GM23248 (cell line): ENCODE data around the gene ARL17B.
"Not testable (repeated sequence)": the region's sequence is repeated elsewhere in the genome, so short reads cannot be mapped to it uniquely, and the experiment has no call there.

Experiments
- EZH2 ChIP-seq: fragments of 200-600 bp; sonication (generic); IDR thresholded peaks from 2 replicates; pipeline ENCODE4 v1.6.1; 2018; ENCODE audit warnings: antibody characterized with exemption, mild to moderate bottlenecking; ENCODE audit not compliant: insufficient read depth, poor library complexity, severe bottlenecking
- EZH2phosphoT487 ChIP-seq: fragments of 200-600 bp; sonication (generic); IDR thresholded peaks from 2 replicates; pipeline ENCODE4 v1.6.1; 2018; ENCODE audit warnings: antibody characterized with exemption, moderate library complexity, mild to moderate bottlenecking, low read depth; ENCODE audit not compliant: insufficient read depth

DNA sequence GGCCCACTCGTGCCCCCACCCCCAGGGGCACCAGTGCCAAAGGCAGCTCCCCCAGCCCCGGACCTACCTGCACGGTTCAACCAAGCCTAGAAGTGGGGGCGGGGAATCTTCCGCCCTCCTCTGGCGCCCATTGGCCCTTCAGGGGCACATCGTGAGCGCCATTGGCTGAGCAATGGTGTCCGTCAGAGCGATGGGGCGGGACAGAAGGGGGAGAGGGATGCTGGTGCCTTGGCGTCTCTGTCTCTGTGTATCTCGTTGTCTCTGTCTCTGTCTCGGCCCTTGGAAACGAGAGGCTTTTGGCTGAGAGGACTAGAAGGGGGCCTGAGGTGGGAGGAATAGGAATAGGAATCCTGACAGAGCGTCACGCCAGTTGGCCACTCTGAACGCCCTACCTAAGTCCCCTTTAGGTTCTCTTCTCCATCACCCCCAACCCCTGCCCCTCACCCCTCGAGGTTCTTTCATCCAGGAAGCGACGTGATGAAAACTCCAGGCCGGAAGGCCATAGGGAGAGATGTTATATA, 136.2 kb downstream of the ARL17B start:
- TF ChIP-seq EZH2, EZH2phosphoT487: not testable (repeated sequence)
